SU-DHL-6 (cell line): ENCODE results near the gene CDH3.
"Not testable (repeated sequence)": the region's sequence is repeated elsewhere in the genome, so short reads cannot be mapped to it uniquely, and the experiment has no call there.

Experiments
- H2AFZ ChIP-seq: fragments of 200-600 bp; sonication (generic); 2 replicates; pipeline ENCODE4 v1.6.1; 2014; ENCODE audit warnings: low read depth, mild to moderate bottlenecking, moderate library complexity, mixed read lengths, antibody characterized with exemption, low read length; ENCODE audit not compliant: severe bottlenecking
- H3F3A ChIP-seq: fragments of 200-600 bp; shearing (Covaris generic); 2 replicates; pipeline ENCODE4 v1.6.0; 2016; ENCODE audit warnings: antibody characterized with exemption, mild to moderate bottlenecking; ENCODE audit not compliant: insufficient read depth
- H3K27ac ChIP-seq: fragments of 200-600 bp; sonication (generic); 2 replicates; pipeline ENCODE4 v1.5.1; 2016; ENCODE audit warnings: low read depth, mild to moderate bottlenecking, low read length, moderate library complexity, mixed read lengths
- H3K27me3 ChIP-seq: fragments of 200-600 bp; sonication (generic), shearing (Covaris generic); 2 replicates; pipeline ENCODE4 v1.6.0; 2014; ENCODE audit warnings: mild to moderate bottlenecking, low read length
- H3K36me3 ChIP-seq: fragments of 200-600 bp; sonication (generic); 2 replicates; pipeline ENCODE4 v1.6.1; 2014; ENCODE audit warnings: mild to moderate bottlenecking, low read length, mixed read lengths
- H3K4me2 ChIP-seq: fragments of 300-600, 200-600 bp; shearing (Covaris generic), sonication (generic); 2 replicates; pipeline ENCODE4 v1.6.0; 2014; ENCODE audit warnings: low read length, low read depth, mild to moderate bottlenecking; ENCODE audit not compliant: poor library complexity, severe bottlenecking
- H3K4me3 ChIP-seq: fragments of 200-600 bp; sonication (generic); 2 replicates; pipeline ENCODE4 v1.5.1; 2014; ENCODE audit warnings: antibody characterized with exemption, low read length, mild to moderate bottlenecking, mixed read lengths; ENCODE audit not compliant: insufficient read depth, poor library complexity, severe bottlenecking
- H3K79me2 ChIP-seq: fragments of 200-600 bp; sonication (generic); 2 replicates; pipeline ENCODE4 v1.6.1; 2014; ENCODE audit warnings: mild to moderate bottlenecking, low read length, moderate library complexity; ENCODE audit not compliant: insufficient read depth
- H3K9ac ChIP-seq: fragments of 200-600 bp; sonication (generic); 2 replicates; pipeline ENCODE4 v1.7.0; 2014; ENCODE audit warnings: mild to moderate bottlenecking, low read length
- H3K9me2 ChIP-seq: fragments of 200-600 bp; sonication (generic); replicated peaks from 2 replicates; pipeline ENCODE4 v1.6.1; 2014; ENCODE audit warnings: low read length; ENCODE audit not compliant: insufficient read depth
- H3K9me3 ChIP-seq: fragments of 200-600 bp; sonication (generic); 2 replicates; pipeline ENCODE4 v1.6.1; 2014; ENCODE audit warnings: low read length, mixed read lengths; ENCODE audit not compliant: insufficient read depth
- H4K20me1 ChIP-seq: fragments of 200-600 bp; sonication (generic); 2 replicates; pipeline ENCODE4 v1.6.1; 2014; ENCODE audit warnings: low read depth, mild to moderate bottlenecking, antibody characterized with exemption, low read length, moderate library complexity, mixed read lengths
- EZH2phosphoT487 ChIP-seq: fragments of 200-600 bp; sonication (generic), shearing (Covaris generic); conservative IDR thresholded peaks from 2 replicates; pipeline ENCODE4 v1.6.1; 2018; ENCODE audit warnings: mild to moderate bottlenecking, antibody characterized with exemption, low read length, moderate library complexity, mixed read lengths
- TF ChIP-seq, protein P1 (sequence below): fragments of 200-600 bp; sonication (generic); IDR thresholded peaks from one replicate; pipeline ENCODE4 v1.5.1; 2017; ENCODE audit warnings: antibody characterized with exemption, mild to moderate bottlenecking, low read length, moderate library complexity; ENCODE audit not compliant: insufficient read depth, poor library complexity, severe bottlenecking

CDH3 gene

DNA sequence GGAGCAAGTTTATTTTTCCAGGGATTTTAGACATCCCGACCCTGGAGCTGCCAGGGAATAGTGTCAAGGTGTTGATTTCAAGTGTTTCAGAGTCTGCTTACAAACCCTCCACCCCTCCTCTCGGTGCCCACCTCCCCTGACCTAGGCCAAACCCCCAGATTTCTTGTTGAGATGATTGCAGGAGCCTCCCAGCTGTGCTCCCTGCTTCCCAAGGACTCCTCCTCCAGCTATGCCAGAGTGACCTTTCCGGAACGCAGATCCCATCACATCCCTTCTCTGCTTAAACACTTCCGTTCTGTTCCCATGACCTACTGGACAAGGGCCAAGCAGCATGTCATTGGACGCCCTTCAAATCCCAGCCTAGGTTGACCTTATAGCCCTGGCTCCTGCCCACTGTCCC lies 68.3 kb downstream of the CDH3 start:
- Histone ChIP-seq H3K9me2 (no peaks in the 10 kb centered on the region), H3K4me2 (no peak overlapping the region), H2AFZ (no peak overlapping the region), H3K9ac (no peak overlapping the region), H4K20me1 (no peaks in the 10 kb centered on the region), H3K27ac (no peak overlapping the region), H3K9me3 (no peaks in the 10 kb centered on the region), H3K36me3 (no peaks in the 10 kb centered on the region), H3K79me2 (no peaks in the 10 kb centered on the region), H3K4me3 (no peak overlapping the region), H3F3A (no peaks in the 10 kb centered on the region), H3K27me3 (no peaks in the 10 kb centered on the region)
- no peak for TF ChIP-seq EZH2phosphoT487
- TF ChIP-seq, protein P1, sequence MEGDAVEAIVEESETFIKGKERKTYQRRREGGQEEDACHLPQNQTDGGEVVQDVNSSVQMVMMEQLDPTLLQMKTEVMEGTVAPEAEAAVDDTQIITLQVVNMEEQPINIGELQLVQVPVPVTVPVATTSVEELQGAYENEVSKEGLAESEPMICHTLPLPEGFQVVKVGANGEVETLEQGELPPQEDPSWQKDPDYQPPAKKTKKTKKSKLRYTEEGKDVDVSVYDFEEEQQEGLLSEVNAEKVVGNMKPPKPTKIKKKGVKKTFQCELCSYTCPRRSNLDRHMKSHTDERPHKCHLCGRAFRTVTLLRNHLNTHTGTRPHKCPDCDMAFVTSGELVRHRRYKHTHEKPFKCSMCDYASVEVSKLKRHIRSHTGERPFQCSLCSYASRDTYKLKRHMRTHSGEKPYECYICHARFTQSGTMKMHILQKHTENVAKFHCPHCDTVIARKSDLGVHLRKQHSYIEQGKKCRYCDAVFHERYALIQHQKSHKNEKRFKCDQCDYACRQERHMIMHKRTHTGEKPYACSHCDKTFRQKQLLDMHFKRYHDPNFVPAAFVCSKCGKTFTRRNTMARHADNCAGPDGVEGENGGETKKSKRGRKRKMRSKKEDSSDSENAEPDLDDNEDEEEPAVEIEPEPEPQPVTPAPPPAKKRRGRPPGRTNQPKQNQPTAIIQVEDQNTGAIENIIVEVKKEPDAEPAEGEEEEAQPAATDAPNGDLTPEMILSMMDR, result no peak

DNA sequence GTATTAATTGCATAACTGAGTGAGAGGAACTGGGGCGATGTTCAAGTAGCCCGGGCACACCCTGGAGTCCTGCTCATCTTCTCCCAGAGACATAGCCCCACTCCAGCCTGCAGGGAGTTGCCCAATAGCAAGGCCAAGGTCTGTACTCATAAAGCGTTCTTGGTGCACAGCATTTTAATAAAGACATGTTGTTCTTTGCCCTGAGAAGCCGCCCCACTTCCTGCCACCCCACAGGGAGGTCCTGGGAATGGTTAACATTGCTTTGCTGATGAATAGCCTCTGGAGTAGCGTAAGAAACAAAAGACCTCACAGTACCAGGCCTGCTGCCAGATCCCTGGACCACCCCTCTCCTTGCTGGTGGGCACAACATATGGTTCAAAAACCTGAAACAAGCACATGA lies 70.4 kb downstream of the CDH3 start:
- H3K27ac ChIP-seq, result no peak overlapping the region
- H2AFZ ChIP-seq, result no peak overlapping the region
- no peaks in the 10 kb centered on the region for H3K9me2 ChIP-seq
- no peaks in the 10 kb centered on the region for H3F3A ChIP-seq
- H3K4me3 ChIP-seq, result no peak overlapping the region
- no peaks in the 10 kb centered on the region for H3K79me2 ChIP-seq
- no peak overlapping the region for H3K4me2 ChIP-seq
- H3K27me3 ChIP-seq, result no peaks in the 10 kb centered on the region
- no peaks in the 10 kb centered on the region for H3K9me3 ChIP-seq
- no peaks in the 10 kb centered on the region for H4K20me1 ChIP-seq
- H3K9ac ChIP-seq, result no peak overlapping the region
- no peaks in the 10 kb centered on the region for H3K36me3 ChIP-seq
- no peak for TF ChIP-seq EZH2phosphoT487
- TF ChIP-seq, protein P1, result no peak

GRCh38 chr16:68716516-68716915 lies 71.4 kb downstream of the CDH3 start:
- H3K9me2 ChIP-seq, H3K27ac ChIP-seq, H3F3A ChIP-seq, H3K79me2 ChIP-seq, H3K9me3 ChIP-seq, H3K27me3 ChIP-seq, H3K9ac ChIP-seq, H3K4me2 ChIP-seq, H3K36me3 ChIP-seq, H3K4me3 ChIP-seq, H4K20me1 ChIP-seq, H2AFZ ChIP-seq: not testable (repeated sequence)

DNA sequence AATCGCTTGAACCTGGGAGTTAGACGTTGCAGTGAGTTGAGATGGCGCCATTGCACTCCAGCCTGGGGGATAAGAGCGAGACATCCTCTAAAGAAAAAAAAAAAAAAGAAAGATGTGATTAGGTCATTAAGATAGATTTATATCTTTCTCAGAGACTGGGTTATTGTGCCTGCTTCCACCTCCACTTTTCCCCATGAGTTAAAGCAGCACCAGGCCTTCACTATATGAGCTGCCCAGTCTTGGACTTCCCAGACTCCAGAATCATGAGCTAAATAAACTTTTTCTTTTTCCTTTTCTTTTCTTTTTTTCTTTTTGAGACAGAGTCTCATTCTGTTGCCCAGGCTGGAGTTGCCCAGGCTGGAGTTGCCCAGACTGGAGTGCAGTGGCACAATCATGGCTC lies 72.6 kb downstream of the CDH3 start:
- TF ChIP-seq, protein P1, result no peak
- no peak for TF ChIP-seq EZH2phosphoT487
- no peak overlapping the region for H3K9ac ChIP-seq
- no peaks in the 10 kb centered on the region for H3K9me2 ChIP-seq
- H2AFZ ChIP-seq, result no peak overlapping the region
- H3K27ac ChIP-seq, result no peak overlapping the region
- H3K4me2 ChIP-seq, result no peak overlapping the region
- no peak overlapping the region for H3K4me3 ChIP-seq
- H4K20me1 ChIP-seq, result no peaks in the 10 kb centered on the region
- no peaks in the 10 kb centered on the region for H3F3A ChIP-seq
- no peaks in the 10 kb centered on the region for H3K79me2 ChIP-seq
- no peaks in the 10 kb centered on the region for H3K9me3 ChIP-seq
- H3K27me3 ChIP-seq, result no peaks in the 10 kb centered on the region
- no peaks in the 10 kb centered on the region for H3K36me3 ChIP-seq
